HEK293T (cell line): ENCODE data around the gene HYDIN.
"Not testable (repeated sequence)": the region's sequence is repeated elsewhere in the genome, so short reads cannot be mapped to it uniquely, and the experiment has no call there.

Experiments used
- BHLHE40 ChIP-seq: fragments of 450-650 bp; IDR thresholded peaks from 2 replicates; pipeline ENCODE4 v1.6.1; 2016; ENCODE audit warnings: mild to moderate bottlenecking, moderate library complexity, borderline replicate concordance
- CTBP1 ChIP-seq: fragments of 450-650 bp; IDR thresholded peaks from 2 replicates; pipeline ENCODE4 v1.6.1; 2016; ENCODE audit warnings: borderline replicate concordance
- ELF4 ChIP-seq: fragments of 450-650 bp; IDR thresholded peaks from 2 replicates; pipeline ENCODE4 v1.6.1; 2017; ENCODE audit warnings: antibody characterized with exemption
- FOXA1 ChIP-seq: fragments of 450-650 bp; IDR thresholded peaks from 2 replicates; pipeline ENCODE4 v1.6.1; 2016; ENCODE audit warnings: mild to moderate bottlenecking
- FOXK2 ChIP-seq: fragments of 450-650 bp; IDR thresholded peaks from 2 replicates; pipeline ENCODE4 v1.6.1; 2016; ENCODE audit warnings: mild to moderate bottlenecking
- FOXM1 ChIP-seq: fragments of 450-650 bp; IDR thresholded peaks from 2 replicates; pipeline ENCODE4 v1.6.1; 2017; ENCODE audit warnings: mild to moderate bottlenecking, borderline replicate concordance
- L3MBTL2 ChIP-seq: fragments of 450-650 bp; conservative IDR thresholded peaks from 2 replicates; pipeline ENCODE4 v1.6.1; 2016; ENCODE audit warnings: mild to moderate bottlenecking
- SP1 ChIP-seq: fragments of 450-650 bp; IDR thresholded peaks from 2 replicates; pipeline ENCODE4 v1.6.1; 2017
- SUZ12 ChIP-seq: fragments of 450-650 bp; IDR thresholded peaks from 2 replicates; pipeline ENCODE4 v1.6.1; 2016; ENCODE audit warnings: mild to moderate bottlenecking

GRCh38 chr16:70984675-70985074, 245.8 kb downstream of the HYDIN start:
- not testable (repeated sequence) for TF ChIP-seq L3MBTL2, SP1, BHLHE40, CTBP1, FOXK2, FOXM1, FOXA1, SUZ12, ELF4
